ENCODE measurements around the gene GAPVD1.

- TF ChIP-seq CTCF (IDR thresholded peaks at IDR 0.05): no peak
- TF ChIP-seq POLR2AphosphoS5 (IDR thresholded peaks at IDR 0.05): no peak
Measured at GRCh38 chr9:125325826-125326225, 64.2 kb downstream of the GAPVD1 start.
